NCI-H2081 (cell line): ENCODE results near the gene SRGN.

Source experiments
- DNase-seq, 2 experiments: peaks; one replicate each; lab custom pipeline; 2025; lab: John Stamatoyannopoulos, UW

SRGN gene

GRCh38 chr10:69061305-69062161 lies 26.4 kb upstream of the SRGN start:
- no peak for DNase-seq

- DNase-seq = no peak
Observed at GRCh38 chr10:69062901-69063300, 25.0 kb upstream of the SRGN start.

- DNase-seq = no peak
Observed at GRCh38 chr10:69064762-69065328, 23.1 kb upstream of the SRGN start.

GRCh38 chr10:69065406-69066361 lies 22.2 kb upstream of the SRGN start:
- DNase-seq = no peak

GRCh38 chr10:69067189-69067588 lies 20.7 kb upstream of the SRGN start:
- DNase-seq = no peak

GRCh38 chr10:69068549-69068948 lies 19.4 kb upstream of the SRGN start:
- DNase-seq = no peak

GRCh38 chr10:69069090-69070042 lies 18.5 kb upstream of the SRGN start:
- no peak for DNase-seq

GRCh38 chr10:69070951-69071350 lies 17.0 kb upstream of the SRGN start:
- no peak for DNase-seq

GRCh38 chr10:69071610-69072009 lies 16.3 kb upstream of the SRGN start:
- no peak for DNase-seq

- no peak for DNase-seq
Observed at GRCh38 chr10:69073026-69073425, 14.9 kb upstream of the SRGN start.

GRCh38 chr10:69073736-69074364 lies 14.1 kb upstream of the SRGN start:
- no peak for DNase-seq

GRCh38 chr10:69074532-69074931 lies 13.4 kb upstream of the SRGN start:
- no peak for DNase-seq

GRCh38 chr10:69075431-69075830 lies 12.5 kb upstream of the SRGN start:
- no peak for DNase-seq

GRCh38 chr10:69078311-69078710 lies 9.6 kb upstream of the SRGN start:
- DNase-seq = no peak

GRCh38 chr10:69080226-69080625 lies 7.7 kb upstream of the SRGN start:
- DNase-seq = no peak

GRCh38 chr10:69086001-69086509 lies 1.8 kb upstream of the SRGN start:
- DNase-seq = no peak

GRCh38 chr10:69088471-69088769 lies 517 bp downstream of the SRGN start:
- no peak for DNase-seq

GRCh38 chr10:69088801-69089501 lies 1.0 kb downstream of the SRGN start:
- DNase-seq = no peak

- DNase-seq = no peak
Observed at GRCh38 chr10:69089638-69090599, 2.0 kb downstream of the SRGN start.
